Trophoblast cell (in vitro differentiated cells and primary cell): ENCODE data around the gene MCRIP1.

Experiments
- DNase-seq, 2 donors: peaks; one replicate each; pipeline ENCODE4 v3.0.0-alpha.2; 2016
- H2AFZ ChIP-seq: 2 replicates; pipeline ENCODE4 v1.6.1; 2013; ENCODE audit warnings: low read length, moderate library complexity, mild to moderate bottlenecking; ENCODE audit not compliant: insufficient read depth, poor library complexity
- H2AK5ac ChIP-seq: 2 replicates; pipeline ENCODE4 v1.6.1; 2013; ENCODE audit warnings: mild to moderate bottlenecking, low read length
- H2BK120ac ChIP-seq: 2 replicates; pipeline ENCODE4 v1.6.1; 2013; ENCODE audit warnings: low read length, mild to moderate bottlenecking, moderate library complexity; ENCODE audit not compliant: insufficient read depth, poor library complexity
- H2BK12ac ChIP-seq: 2 replicates; pipeline ENCODE4 v1.6.1; 2013; ENCODE audit warnings: mild to moderate bottlenecking, low read length, moderate library complexity
- H2BK5ac ChIP-seq: 2 replicates; pipeline ENCODE4 v1.6.1; 2013; ENCODE audit warnings: low read length, low read depth, moderate library complexity, mild to moderate bottlenecking; ENCODE audit not compliant: poor library complexity
- H3K14ac ChIP-seq: 2 replicates; pipeline ENCODE4 v1.6.1; 2013; ENCODE audit warnings: mild to moderate bottlenecking, low read length
- H3K18ac ChIP-seq: 2 replicates; pipeline ENCODE4 v1.6.1; 2013; ENCODE audit warnings: mild to moderate bottlenecking, low read length
- H3K23ac ChIP-seq: 2 replicates; pipeline ENCODE4 v1.6.1; 2013; ENCODE audit warnings: low read length
- H3K27ac ChIP-seq: 2 replicates; pipeline ENCODE4 v1.5.1; 2013; ENCODE audit warnings: low read depth, mild to moderate bottlenecking, inconsistent platforms, low read length, moderate library complexity
- H3K27me3 ChIP-seq: 2 replicates; pipeline ENCODE4 v1.6.1; 2013; ENCODE audit warnings: inconsistent platforms, mild to moderate bottlenecking, low read length, moderate library complexity; ENCODE audit not compliant: insufficient read depth
- H3K36me3 ChIP-seq, 2 experiments: 1 replicate in 1 of 2; 2 replicates in 1 of 2; pipeline ENCODE4 v1.6.1; 2013; ENCODE audit warnings: low read length in 2 of 2, mild to moderate bottlenecking in 2 of 2, moderate library complexity in 1 of 2; ENCODE audit not compliant: insufficient read depth in 2 of 2, control insufficient read depth in 1 of 2
- H3K4ac ChIP-seq: 2 replicates; pipeline ENCODE4 v1.6.1; 2013; ENCODE audit warnings: low read depth, mild to moderate bottlenecking, low read length, moderate library complexity
- H3K4me1 ChIP-seq, 2 experiments: 1 replicate in 1 of 2; 2 replicates in 1 of 2; pipeline ENCODE4 v1.6.1; 2013; ENCODE audit warnings: low read length in 2 of 2, mild to moderate bottlenecking in 2 of 2, moderate library complexity in 1 of 2; ENCODE audit not compliant: insufficient read depth in 2 of 2, control insufficient read depth in 1 of 2
- H3K4me2 ChIP-seq: 2 replicates; pipeline ENCODE4 v1.6.1; 2013; ENCODE audit warnings: inconsistent platforms, mild to moderate bottlenecking, low read length, moderate library complexity
- H3K4me3 ChIP-seq: 2 replicates; pipeline ENCODE4 v1.5.1; 2013; ENCODE audit warnings: mild to moderate bottlenecking, low read depth, low read length, inconsistent platforms
- H3K79me1 ChIP-seq: one replicate; pipeline ENCODE4 v1.6.1; 2013; ENCODE audit warnings: low read length
- H3K79me2 ChIP-seq: 2 replicates; pipeline ENCODE4 v1.6.1; 2013; ENCODE audit warnings: low read length, mild to moderate bottlenecking; ENCODE audit not compliant: control insufficient read depth, insufficient read depth, poor library complexity
- H3K9ac ChIP-seq: 2 replicates; pipeline ENCODE4 v1.6.1; 2013; ENCODE audit warnings: mild to moderate bottlenecking, low read length
- H3K9me3 ChIP-seq: 2 replicates; pipeline ENCODE4 v1.6.1; 2013; ENCODE audit warnings: low read depth, mild to moderate bottlenecking, control low read depth, inconsistent platforms, low read length; ENCODE audit not compliant: insufficient read depth
- H4K12ac ChIP-seq: 2 replicates; pipeline ENCODE4 v1.6.1; 2013; ENCODE audit warnings: low read depth, mild to moderate bottlenecking, low read length, moderate library complexity
- H4K8ac ChIP-seq: 2 replicates; pipeline ENCODE4 v1.6.1; 2013; ENCODE audit warnings: low read depth, mild to moderate bottlenecking, low read length, moderate library complexity
- H4K91ac ChIP-seq: one replicate; pipeline ENCODE4 v1.6.1; 2013; ENCODE audit warnings: low read depth, mild to moderate bottlenecking, low read length, moderate library complexity
- WGBS: extraction: QIAGEN DNeasy Blood & Tissue Kit; methylation state at CpG from one replicate; pipeline ENCODE4 v1.1.7; 2013; ENCODE audit warnings: missing lambda C conversion rate; ENCODE audit not compliant: insufficient read length, insufficient coverage; ENCODE audit errors: extremely low coverage; 5-methylcytosine and 5-hydroxymethylcytosine counted together

MCRIP1 gene

GRCh38 chr17:81863833-81864768 is 31.0 kb upstream of the MCRIP1 start:
- H4K8ac ChIP-seq: no peak overlapping the region
- peaks cover 33% of the 10 kb centered on the region for H3K79me1 ChIP-seq
- H2AFZ ChIP-seq: no peak overlapping the region
- peaks cover 21% of the 10 kb centered on the region for H3K79me2 ChIP-seq
- no peak overlapping the region for H3K4me2 ChIP-seq
- H3K36me3 ChIP-seq: peaks cover 41 to 47% of the 10 kb centered on the region in 2 experiments
- H3K27ac ChIP-seq: no peak overlapping the region
- no peak overlapping the region for H2BK12ac ChIP-seq
- DNase-seq: no peak
- no peaks in the 10 kb centered on the region for H3K27me3 ChIP-seq
- no peak overlapping the region for H3K23ac ChIP-seq
- H2BK5ac ChIP-seq: no peak overlapping the region
- H3K4ac ChIP-seq: no peak overlapping the region
- H4K91ac ChIP-seq: no peak overlapping the region
- no peak overlapping the region for H2AK5ac ChIP-seq
- H3K14ac ChIP-seq: no peak overlapping the region
- no peak overlapping the region for H3K9ac ChIP-seq
- no CpG with 5 or more reads among the region's 9 CpGs for WGBS
- H3K18ac ChIP-seq: no peak overlapping the region
- H3K4me3 ChIP-seq: no peak overlapping the region
- H3K9me3 ChIP-seq: peaks cover 3% of the 10 kb centered on the region
- no peak overlapping the region for H4K12ac ChIP-seq
- no peak overlapping the region for H2BK120ac ChIP-seq
- H3K4me1 ChIP-seq: peaks cover 23 to 31% of the 10 kb centered on the region in 2 experiments

- H2BK5ac ChIP-seq: no peak overlapping the region
- peaks cover 43 to 49% of the 10 kb centered on the region in 2 experiments for H3K36me3 ChIP-seq
- no peak overlapping the region for H3K27ac ChIP-seq
- H3K4me2 ChIP-seq: no peak overlapping the region
- no peak overlapping the region for H3K23ac ChIP-seq
- H3K9me3 ChIP-seq: peaks cover 3% of the 10 kb centered on the region
- no peak overlapping the region for H3K4me3 ChIP-seq
- no peak for DNase-seq
- H2BK120ac ChIP-seq: no peak overlapping the region
- H3K4ac ChIP-seq: no peak overlapping the region
- no peak overlapping the region for H2AFZ ChIP-seq
- no peak overlapping the region for H3K18ac ChIP-seq
- no peak overlapping the region for H2AK5ac ChIP-seq
- H2BK12ac ChIP-seq: no peak overlapping the region
- no peak overlapping the region for H4K91ac ChIP-seq
- peaks cover 27% of the 10 kb centered on the region for H3K79me1 ChIP-seq
- no peaks in the 10 kb centered on the region for H3K27me3 ChIP-seq
- no peak overlapping the region for H3K14ac ChIP-seq
- peaks cover 24 to 30% of the 10 kb centered on the region in 2 experiments for H3K4me1 ChIP-seq
- no peak overlapping the region for H4K8ac ChIP-seq
- WGBS: no CpG with 5 or more reads among the region's 6 CpGs
- H4K12ac ChIP-seq: no peak overlapping the region
- peaks cover 30% of the 10 kb centered on the region for H3K79me2 ChIP-seq
- no peak overlapping the region for H3K9ac ChIP-seq
Observed at GRCh38 chr17:81863123-81863675, 30.1 kb upstream of the MCRIP1 start.

GRCh38 chr17:81860756-81861568 is 27.9 kb upstream of the MCRIP1 start:
- Histone ChIP-seq H3K4ac (peak overlapping the region; percentile 87), H3K23ac (no peak overlapping the region), H2BK5ac (peak overlapping the region; percentile 80), H4K12ac (peak overlapping the region; percentile 88), H3K4me2 (peak overlapping the region; percentile 64), H3K36me3 (peaks cover 48 to 49% of the 10 kb centered on the region in 2 experiments), H3K79me1 (peaks cover 15% of the 10 kb centered on the region), H2AK5ac (peak overlapping the region; percentile 78), H3K18ac (peak overlapping the region; percentile 91), H2BK120ac (peak overlapping the region; percentile 74), H3K9me3 (peaks cover under 1% of the 10 kb centered on the region), H4K91ac (peak overlapping the region; percentile 78), H3K27me3 (no peaks in the 10 kb centered on the region), H3K79me2 (peaks cover 32% of the 10 kb centered on the region), H3K27ac (peak overlapping the region; percentile 87), H2AFZ (peak overlapping the region; percentile 50), H2BK12ac (no peak overlapping the region), H3K4me3 (peak overlapping the region; percentile 99), H3K9ac (peak overlapping the region; percentile 98), H4K8ac (peak overlapping the region; percentile 93), H3K14ac (peak overlapping the region; percentile 87), H3K4me1 (peaks cover 11 to 14% of the 10 kb centered on the region in 2 experiments)
- DNase-seq: peak; percentile 100
- WGBS: no CpG with 5 or more reads among the region's 74 CpGs
